Muscle layer of colon (tissue), 2 donors: ENCODE data around the gene DGKB.

ENCODE experiments used
- H3K27ac ChIP-seq: one replicate; pipeline ENCODE4 v1.7.0; 2013; ENCODE audit warnings: low read depth, mild to moderate bottlenecking, low read length, moderate library complexity
- H3K27me3 ChIP-seq, 2 donors: one replicate each; pipeline ENCODE4 v1.7.0; 2013; ENCODE audit warnings: low read length in 2 of 2, mild to moderate bottlenecking in 2 of 2; ENCODE audit not compliant: insufficient read depth in 2 of 2, control insufficient read depth in 1 of 2
- H3K36me3 ChIP-seq: one replicate; pipeline ENCODE4 v1.7.0; 2013; ENCODE audit warnings: mild to moderate bottlenecking, low read length; ENCODE audit not compliant: insufficient read depth
- H3K4me1 ChIP-seq: one replicate; pipeline ENCODE4 v1.7.0; 2013; ENCODE audit warnings: mild to moderate bottlenecking, low read length; ENCODE audit not compliant: insufficient read depth
- H3K4me3 ChIP-seq, 2 donors: one replicate each; pipeline ENCODE4 v1.7.0; 2013; ENCODE audit warnings: low read length in 2 of 2, low read depth in 1 of 2, mild to moderate bottlenecking in 1 of 2, moderate library complexity in 1 of 2
- H3K9ac ChIP-seq: one replicate; pipeline ENCODE4 v1.7.0; 2013; ENCODE audit warnings: low read length
- H3K9me3 ChIP-seq: one replicate; pipeline ENCODE4 v1.7.0; 2013; ENCODE audit warnings: mild to moderate bottlenecking, low read length
- donor health status: abdominal sarcoma.
- donor health status: Adenocarcinoma of cecum.

Gene DGKB

GRCh38 chr7:14685167-14685566 is 217.4 kb downstream of the DGKB start:
- no peak overlapping the region for H3K9ac ChIP-seq
- H3K9me3 ChIP-seq, result no peaks in the 10 kb centered on the region
- H3K4me1 ChIP-seq, result no peaks in the 10 kb centered on the region
- no peak overlapping the region for H3K4me3 ChIP-seq
- no peak overlapping the region for H3K27ac ChIP-seq
- no peaks in the 10 kb centered on the region for H3K27me3 ChIP-seq
- no peaks in the 10 kb centered on the region for H3K36me3 ChIP-seq

- Histone ChIP-seq H3K4me1 (no peaks in the 10 kb centered on the region), H3K36me3 (no peaks in the 10 kb centered on the region), H3K27me3 (no peaks in the 10 kb centered on the region), H3K9me3 (no peaks in the 10 kb centered on the region), H3K9ac (no peak overlapping the region), H3K27ac (no peak overlapping the region), H3K4me3 (no peak overlapping the region)
Observed at GRCh38 chr7:14682910-14683465, 219.6 kb downstream of the DGKB start.

- Histone ChIP-seq H3K9ac (no peak overlapping the region), H3K27ac (no peak overlapping the region), H3K9me3 (no peaks in the 10 kb centered on the region), H3K27me3 (no peaks in the 10 kb centered on the region), H3K4me1 (no peaks in the 10 kb centered on the region), H3K36me3 (no peaks in the 10 kb centered on the region), H3K4me3 (no peak overlapping the region)
Observed at GRCh38 chr7:14676896-14677295, 225.7 kb downstream of the DGKB start.

- Histone ChIP-seq H3K4me1 (no peaks in the 10 kb centered on the region), H3K27me3 (no peaks in the 10 kb centered on the region), H3K9ac (no peak overlapping the region), H3K4me3 (no peak overlapping the region), H3K36me3 (no peaks in the 10 kb centered on the region), H3K9me3 (no peaks in the 10 kb centered on the region), H3K27ac (no peak overlapping the region)
Observed at GRCh38 chr7:14673202-14673601, 229.3 kb downstream of the DGKB start.

- no peaks in the 10 kb centered on the region for H3K9me3 ChIP-seq
- H3K4me1 ChIP-seq, result no peaks in the 10 kb centered on the region
- H3K27ac ChIP-seq, result no peak overlapping the region
- H3K4me3 ChIP-seq, result no peak overlapping the region
- no peak overlapping the region for H3K9ac ChIP-seq
- H3K36me3 ChIP-seq, result no peaks in the 10 kb centered on the region
- no peaks in the 10 kb centered on the region for H3K27me3 ChIP-seq
Observed at GRCh38 chr7:14666913-14667312, 235.6 kb downstream of the DGKB start.

- no peaks in the 10 kb centered on the region for H3K4me1 ChIP-seq
- no peak overlapping the region for H3K9ac ChIP-seq
- H3K27me3 ChIP-seq, result no peaks in the 10 kb centered on the region
- no peaks in the 10 kb centered on the region for H3K9me3 ChIP-seq
- no peak overlapping the region for H3K27ac ChIP-seq
- no peak overlapping the region for H3K4me3 ChIP-seq
- no peaks in the 10 kb centered on the region for H3K36me3 ChIP-seq
Observed at GRCh38 chr7:14666304-14666703, 236.2 kb downstream of the DGKB start.

- no peak overlapping the region for H3K9ac ChIP-seq
- no peaks in the 10 kb centered on the region for H3K4me1 ChIP-seq
- H3K9me3 ChIP-seq, result no peaks in the 10 kb centered on the region
- no peaks in the 10 kb centered on the region for H3K27me3 ChIP-seq
- H3K4me3 ChIP-seq, result no peak overlapping the region
- H3K36me3 ChIP-seq, result no peaks in the 10 kb centered on the region
- no peak overlapping the region for H3K27ac ChIP-seq
Observed at GRCh38 chr7:14639801-14640200, 262.8 kb downstream of the DGKB start.

GRCh38 chr7:14639329-14639728 is 263.2 kb downstream of the DGKB start:
- Histone ChIP-seq H3K27me3 (no peaks in the 10 kb centered on the region), H3K9ac (no peak overlapping the region), H3K36me3 (no peaks in the 10 kb centered on the region), H3K4me1 (no peaks in the 10 kb centered on the region), H3K9me3 (no peaks in the 10 kb centered on the region), H3K27ac (no peak overlapping the region), H3K4me3 (no peak overlapping the region)

GRCh38 chr7:14637968-14638367 is 264.6 kb downstream of the DGKB start:
- Histone ChIP-seq H3K27ac (no peak overlapping the region), H3K4me1 (no peaks in the 10 kb centered on the region), H3K9ac (no peak overlapping the region), H3K4me3 (no peak overlapping the region), H3K27me3 (no peaks in the 10 kb centered on the region), H3K9me3 (no peaks in the 10 kb centered on the region), H3K36me3 (no peaks in the 10 kb centered on the region)

GRCh38 chr7:14635955-14636354 is 266.6 kb downstream of the DGKB start:
- Histone ChIP-seq H3K4me1 (no peaks in the 10 kb centered on the region), H3K27ac (no peak overlapping the region), H3K9me3 (no peaks in the 10 kb centered on the region), H3K4me3 (no peak overlapping the region), H3K27me3 (no peaks in the 10 kb centered on the region), H3K36me3 (no peaks in the 10 kb centered on the region), H3K9ac (no peak overlapping the region)

GRCh38 chr7:14630048-14630447 is 272.5 kb downstream of the DGKB start:
- Histone ChIP-seq H3K9ac (no peak overlapping the region), H3K4me3 (no peak overlapping the region), H3K36me3 (no peaks in the 10 kb centered on the region), H3K27me3 (no peaks in the 10 kb centered on the region), H3K9me3 (no peaks in the 10 kb centered on the region), H3K4me1 (no peaks in the 10 kb centered on the region), H3K27ac (no peak overlapping the region)

- Histone ChIP-seq H3K9me3 (no peaks in the 10 kb centered on the region), H3K27ac (no peak overlapping the region), H3K4me1 (no peaks in the 10 kb centered on the region), H3K36me3 (no peaks in the 10 kb centered on the region), H3K9ac (no peak overlapping the region), H3K4me3 (no peak overlapping the region), H3K27me3 (no peaks in the 10 kb centered on the region)
Observed at GRCh38 chr7:14628516-14628915, 274.0 kb downstream of the DGKB start.
